ENCODE results near the gene TCAP. TPM values are rescaled to one million over a fixed set of nuclear protein-coding genes. Genes with fewer than 3 reads are reported as not detected.

Gene TCAP
- total RNA-seq, 6 donors from 2014 or later, result 0.39 to 4.2 (median 2.5) TPM

DNA sequence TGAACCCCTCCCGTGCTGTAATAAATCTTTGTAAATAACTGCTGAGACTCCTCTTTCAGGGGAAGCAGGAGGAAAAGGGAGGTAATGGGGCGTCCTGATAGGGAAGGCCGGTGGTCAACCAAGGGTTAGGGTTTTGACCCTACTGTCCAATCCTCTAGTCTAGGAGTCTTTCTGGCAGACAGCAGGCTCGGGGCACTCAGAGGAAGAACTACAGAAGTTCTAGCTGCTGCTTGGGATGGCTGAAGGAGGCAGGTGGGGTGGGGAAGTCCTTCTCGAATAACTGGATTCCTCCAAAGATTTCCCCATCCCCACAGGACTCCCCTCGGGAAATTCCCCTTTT lies 28.6 kb upstream of the TCAP start:
- Histone ChIP-seq H3K27ac (peak overlapping the region; percentile 86 to 95 (median 90)), H3K4me3 (peak overlapping the region; percentile 8 to 80 (median 73)), H3K27me3 (no peaks in the 10 kb centered on the region), H3K9me3 (no peaks in the 10 kb centered on the region), H3K36me3 (no peaks in the 10 kb centered on the region), H3K4me1 (peaks cover 50 to 67% (median 62%) of the 10 kb centered on the region in 4 donors)
- DNase-seq (no peak), ATAC-seq (ENCODE audit: low FRiP score in 2 of 2) (peak in 1 of 2 donors; percentile 2)
- 24 to 26% methylated on average over 4 to 6 of the region's 6 CpGs for WGBS, 2 donors
- peak in 1 of 4 donors; percentile 11 for TF ChIP-seq POLR2A (IDR thresholded peaks at IDR 0.05)
- TF ChIP-seq POLR2AphosphoS5 (IDR thresholded peaks at IDR 0.05), result no peak

DNA sequence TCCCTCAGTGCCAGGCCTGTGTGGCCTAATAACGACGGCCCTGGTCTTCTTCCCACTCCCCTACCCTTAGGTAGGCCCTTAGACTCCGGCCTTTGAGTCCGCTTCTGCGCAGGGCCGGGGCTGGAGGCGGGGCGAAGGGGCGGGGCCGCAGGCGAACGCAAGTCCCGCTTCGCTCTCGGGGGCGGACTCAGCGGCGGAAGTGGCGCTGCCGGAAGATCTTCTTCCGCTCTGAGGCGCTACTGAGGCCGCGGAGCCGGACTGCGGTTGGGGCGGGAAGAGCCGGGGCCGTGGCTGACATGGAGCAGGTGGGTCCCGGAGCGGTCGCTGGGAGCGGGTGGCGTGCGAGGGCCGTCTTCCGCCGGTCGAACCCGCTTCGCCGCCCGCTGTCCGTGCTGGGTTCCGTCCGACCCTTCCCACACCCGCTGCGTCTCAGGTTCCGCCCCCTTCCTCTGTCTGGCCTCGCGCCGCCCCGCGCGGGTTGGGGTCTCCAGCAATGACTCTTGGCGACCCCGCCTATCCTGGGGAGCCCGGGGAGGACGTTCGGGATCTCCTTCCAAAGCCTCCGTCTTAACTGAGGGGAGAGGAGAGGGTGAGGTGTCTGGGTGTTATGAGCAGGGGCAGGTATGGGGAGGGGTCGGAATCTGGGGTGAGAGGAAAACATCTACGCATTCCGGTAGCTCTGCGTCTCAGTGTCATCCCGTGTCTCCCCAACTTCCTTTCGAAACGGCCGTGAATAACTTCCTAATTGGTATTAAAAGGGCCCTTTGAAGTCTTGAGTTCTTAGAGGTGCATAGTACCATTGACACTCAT lies 28.0 kb upstream of the TCAP start, which contains the start of gene STARD3:
Gene STARD3 (plus strand): TSS at position 218 of the 810 bp plus-strand sequence. CDS start 16,388 bp downstream, outside the sequence.
- Histone ChIP-seq H3K4me1 (peaks cover 55 to 73% (median 64%) of the 10 kb centered on the region in 4 donors), H3K4me3 (peak within 1 kb of the TSS; percentile 43 to 80 (median 73)), H3K36me3 (no peaks in the 10 kb centered on the region), H3K27me3 (no peaks in the 10 kb centered on the region), H3K27ac (peak within 1 kb of the TSS; percentile 86 to 95 (median 90)), H3K9me3 (no peaks in the 10 kb centered on the region)
- peak in 2 of 4 donors; percentile 65 to 81 for TF ChIP-seq POLR2A (IDR thresholded peaks at IDR 0.05)
- TF ChIP-seq POLR2AphosphoS5 (IDR thresholded peaks at IDR 0.05), result peak; percentile 77 to 86
- no peak for TF ChIP-seq EP300 (IDR thresholded peaks at IDR 0.05)
- TF ChIP-seq, protein P1, sequence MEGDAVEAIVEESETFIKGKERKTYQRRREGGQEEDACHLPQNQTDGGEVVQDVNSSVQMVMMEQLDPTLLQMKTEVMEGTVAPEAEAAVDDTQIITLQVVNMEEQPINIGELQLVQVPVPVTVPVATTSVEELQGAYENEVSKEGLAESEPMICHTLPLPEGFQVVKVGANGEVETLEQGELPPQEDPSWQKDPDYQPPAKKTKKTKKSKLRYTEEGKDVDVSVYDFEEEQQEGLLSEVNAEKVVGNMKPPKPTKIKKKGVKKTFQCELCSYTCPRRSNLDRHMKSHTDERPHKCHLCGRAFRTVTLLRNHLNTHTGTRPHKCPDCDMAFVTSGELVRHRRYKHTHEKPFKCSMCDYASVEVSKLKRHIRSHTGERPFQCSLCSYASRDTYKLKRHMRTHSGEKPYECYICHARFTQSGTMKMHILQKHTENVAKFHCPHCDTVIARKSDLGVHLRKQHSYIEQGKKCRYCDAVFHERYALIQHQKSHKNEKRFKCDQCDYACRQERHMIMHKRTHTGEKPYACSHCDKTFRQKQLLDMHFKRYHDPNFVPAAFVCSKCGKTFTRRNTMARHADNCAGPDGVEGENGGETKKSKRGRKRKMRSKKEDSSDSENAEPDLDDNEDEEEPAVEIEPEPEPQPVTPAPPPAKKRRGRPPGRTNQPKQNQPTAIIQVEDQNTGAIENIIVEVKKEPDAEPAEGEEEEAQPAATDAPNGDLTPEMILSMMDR (IDR thresholded peaks at IDR 0.05), result peak in 4 of 6 experiments; percentile 29 to 44 (median 40)
- ATAC-seq (ENCODE audit: low FRiP score in 2 of 2) (peak; percentile 92 to 96), DNase-seq (peak; percentile 93 to 99)
- WGBS, 2 donors, result 0% methylated on average over 29 to 67 of the region's 69 CpGs

GRCh38 chr17:39638317-39638716 lies 26.8 kb upstream of the TCAP start:
- TF ChIP-seq POLR2AphosphoS5 (IDR thresholded peaks at IDR 0.05), result no peak
- TF ChIP-seq EP300 (IDR thresholded peaks at IDR 0.05), result no peak
- TF ChIP-seq, protein P1 (IDR thresholded peaks at IDR 0.05), result no peak
- TF ChIP-seq POLR2A (IDR thresholded peaks at IDR 0.05), result no peak
- WGBS, 2 donors, result 91 to 92% methylated on average over 7 of the region's 7 CpGs
- peaks cover 66 to 85% (median 75%) of the 10 kb centered on the region in 4 donors for H3K4me1 ChIP-seq
- H3K9me3 ChIP-seq, result no peaks in the 10 kb centered on the region
- H3K36me3 ChIP-seq, result no peaks in the 10 kb centered on the region
- no peaks in the 10 kb centered on the region for H3K27me3 ChIP-seq
- H3K27ac ChIP-seq, result peak overlapping the region in 1 of 4 donors; percentile 86
- DNase-seq, result no peak
- peak overlapping the region in 3 of 4 donors; percentile 69 to 80 (median 77) for H3K4me3 ChIP-seq
- no peak for ATAC-seq (ENCODE audit: low FRiP score in 2 of 2)

DNA sequence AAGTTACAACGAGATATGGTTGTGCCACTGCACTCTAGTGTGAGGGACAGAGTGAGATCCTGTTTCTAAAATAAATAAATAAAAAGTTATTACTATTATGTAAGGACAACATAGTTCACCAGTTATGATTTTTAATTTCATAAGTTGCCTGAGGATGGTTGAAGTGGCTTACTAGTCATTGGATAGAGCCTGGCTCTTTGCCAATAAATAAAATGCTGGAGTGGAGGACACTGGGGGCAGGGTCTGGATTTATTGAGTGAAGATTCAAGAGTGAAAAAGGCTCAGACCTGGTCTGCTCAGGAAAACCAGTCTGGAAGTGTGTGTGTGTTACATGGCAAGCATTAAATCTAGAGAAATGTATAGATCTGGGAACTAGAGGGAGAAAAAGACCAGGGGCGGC lies 26.1 kb upstream of the TCAP start:
- H3K4me1 ChIP-seq, result peaks cover 68 to 90% (median 79%) of the 10 kb centered on the region in 4 donors
- H3K36me3 ChIP-seq, result no peaks in the 10 kb centered on the region
- peak overlapping the region in 1 of 4 donors; percentile 46 for H3K27ac ChIP-seq
- no peaks in the 10 kb centered on the region for H3K27me3 ChIP-seq
- no peak for TF ChIP-seq POLR2AphosphoS5 (IDR thresholded peaks at IDR 0.05)
- TF ChIP-seq EP300 (IDR thresholded peaks at IDR 0.05), result no peak
- no peak for TF ChIP-seq POLR2A (IDR thresholded peaks at IDR 0.05)
- DNase-seq, result no peak
- H3K9me3 ChIP-seq, result no peaks in the 10 kb centered on the region
- 70 to 73% methylated on average over 2 of the region's 2 CpGs for WGBS, 2 donors
- no peak for ATAC-seq (ENCODE audit: low FRiP score in 2 of 2)
- H3K4me3 ChIP-seq, result peak overlapping the region in 1 of 4 donors; percentile 77

DNA sequence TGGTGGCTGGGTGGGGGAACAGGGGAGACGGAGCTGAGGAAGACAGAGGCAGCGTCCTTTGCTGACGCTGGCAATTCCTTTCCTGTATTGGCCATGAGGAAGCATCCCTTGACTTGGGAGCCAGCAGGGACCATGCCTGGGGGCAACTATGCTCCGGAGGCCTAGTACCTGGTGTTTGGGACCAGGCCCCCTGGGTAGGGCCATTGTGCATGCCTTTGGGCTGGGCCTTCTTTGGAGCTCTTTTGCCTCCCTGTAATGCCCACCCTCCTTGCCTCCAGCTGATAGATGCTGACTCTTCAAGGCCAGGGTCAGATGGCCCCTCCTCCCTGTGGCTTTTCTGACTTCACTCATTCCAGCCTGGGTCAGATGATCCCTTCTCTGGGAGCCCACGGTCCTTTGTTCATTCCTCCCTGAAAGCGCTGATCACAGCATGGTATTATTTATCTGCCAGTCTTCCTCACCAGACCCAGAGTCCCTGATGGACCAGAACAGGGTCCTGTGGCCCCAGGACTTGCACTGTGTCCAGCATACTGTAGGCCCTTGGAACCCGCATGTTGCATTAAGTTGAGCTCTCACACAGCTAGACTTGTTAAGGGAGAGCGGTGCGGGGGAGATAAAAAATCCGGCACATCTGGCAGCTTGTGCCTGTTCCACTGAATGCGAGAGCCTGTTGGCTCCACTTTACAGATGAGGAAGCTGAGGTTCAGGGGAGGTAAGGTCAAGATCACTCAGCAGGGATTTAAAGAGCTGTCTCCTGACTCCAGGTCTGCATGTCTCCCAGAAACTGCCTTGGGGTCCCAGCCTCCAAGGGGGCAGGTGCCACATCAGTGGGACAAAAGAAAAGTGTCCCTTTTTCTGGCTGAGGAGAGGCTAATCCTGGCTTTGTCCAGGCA lies 25.3 kb upstream of the TCAP start:
- H3K27ac ChIP-seq, result peak overlapping the region in 2 of 4 donors; percentile 16 to 46
- H3K36me3 ChIP-seq, result no peaks in the 10 kb centered on the region
- H3K4me1 ChIP-seq, result peaks cover 64 to 85% (median 75%) of the 10 kb centered on the region in 4 donors
- WGBS, 2 donors, result 80 to 86% methylated on average over 9 to 11 of the region's 11 CpGs
- ATAC-seq (ENCODE audit: low FRiP score in 2 of 2), result no peak
- H3K4me3 ChIP-seq, result peak overlapping the region in 1 of 4 donors; percentile 0
- no peak for DNase-seq
- H3K27me3 ChIP-seq, result no peaks in the 10 kb centered on the region
- TF ChIP-seq EP300 (IDR thresholded peaks at IDR 0.05), result no peak
- TF ChIP-seq POLR2A (IDR thresholded peaks at IDR 0.05), result no peak
- TF ChIP-seq POLR2AphosphoS5 (IDR thresholded peaks at IDR 0.05), result no peak
- TF ChIP-seq, protein P1 (IDR thresholded peaks at IDR 0.05), result no peak
- no peaks in the 10 kb centered on the region for H3K9me3 ChIP-seq
